Measurements from ENCODE around the gene ATXN3.

ATXN3 gene

DNA sequence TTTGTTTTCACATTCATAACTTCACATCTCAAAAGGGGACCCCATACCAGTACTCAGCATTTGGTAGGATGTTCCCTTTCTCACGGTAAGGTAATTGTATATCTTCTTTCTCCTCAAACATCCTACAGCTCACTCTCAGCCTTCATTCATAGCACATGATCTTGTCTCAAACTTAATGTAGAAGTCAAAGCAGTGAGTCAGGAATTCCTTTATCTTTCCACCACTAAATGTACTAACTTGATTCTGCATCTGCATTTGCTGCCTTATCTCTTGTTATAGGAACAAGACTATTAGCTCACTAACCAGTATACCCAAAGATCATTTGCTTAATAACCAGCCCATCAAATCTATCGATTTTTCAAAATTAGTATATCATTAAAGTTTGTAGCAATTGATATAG is 38.3 kb upstream of the ATXN3 start:
- TF ChIP-seq EZH2phosphoT487 (conservative IDR thresholded peaks at IDR 0.05; ENCODE audit: low read length) (no peak), CTCF (IDR thresholded peaks at IDR 0.05; ENCODE audit: insufficient read depth, low read length, poor library complexity, severe bottlenecking) (no peak)
- Histone ChIP-seq H3K79me2 (ENCODE audit: insufficient read depth, low read length) (no peaks in the 10 kb centered on the region), H4K20me1 (ENCODE audit: low read depth, low read length) (no peaks in the 10 kb centered on the region; the same call in 1 of the 2 replicates), H3K9me2 (replicated peaks; ENCODE audit: insufficient read depth, low read length) (no peaks in the 10 kb centered on the region), H3K4me3 (ENCODE audit: insufficient read depth, low read length, poor library complexity, severe bottlenecking) (no peak overlapping the region), H2AFZ (ENCODE audit: low read depth, low read length, severe bottlenecking) (no peak overlapping the region), H3K9ac (ENCODE audit: low read length) (no peak overlapping the region), H3K27me3 (ENCODE audit: low read length) (no peaks in the 10 kb centered on the region), H3K27ac (ENCODE audit: low read depth, low read length) (no peak overlapping the region), H3K9me3 (ENCODE audit: insufficient read depth, low read length) (no peaks in the 10 kb centered on the region), H3K36me3 (ENCODE audit: low read length) (peaks cover 54% of the 10 kb centered on the region; the same call in 1 of the 2 replicates), H3F3A (ENCODE audit: insufficient read depth) (no peaks in the 10 kb centered on the region), H3K4me2 (ENCODE audit: low read depth, low read length, poor library complexity, severe bottlenecking) (no peak overlapping the region)

- no peaks in the 10 kb centered on the region for H3K79me2 ChIP-seq (ENCODE audit: insufficient read depth, low read length)
Observed at GRCh38 chr14:92143962-92144361, 37.6 kb upstream of the ATXN3 start.

GRCh38 chr14:92143309-92143708 is 36.9 kb upstream of the ATXN3 start:
- no peaks in the 10 kb centered on the region for H3K9me2 ChIP-seq (replicated peaks; ENCODE audit: insufficient read depth, low read length)
- TF ChIP-seq EZH2phosphoT487 (conservative IDR thresholded peaks at IDR 0.05; ENCODE audit: low read length) (no peak), CTCF (IDR thresholded peaks at IDR 0.05; ENCODE audit: insufficient read depth, low read length, poor library complexity, severe bottlenecking) (no peak)
- no peaks in the 10 kb centered on the region for H3F3A ChIP-seq (ENCODE audit: insufficient read depth)
- peaks cover 54% of the 10 kb centered on the region; the same call in 1 of the 2 replicates for H3K36me3 ChIP-seq (ENCODE audit: low read length)
- no peaks in the 10 kb centered on the region; the same call in 1 of the 2 replicates for H4K20me1 ChIP-seq (ENCODE audit: low read depth, low read length)
- no peak overlapping the region for H2AFZ ChIP-seq (ENCODE audit: low read depth, low read length, severe bottlenecking)
- H3K9me3 ChIP-seq (ENCODE audit: insufficient read depth, low read length) = no peaks in the 10 kb centered on the region
- no peak overlapping the region for H3K27ac ChIP-seq (ENCODE audit: low read depth, low read length)
- no peak overlapping the region for H3K9ac ChIP-seq (ENCODE audit: low read length)
- H3K4me3 ChIP-seq (ENCODE audit: insufficient read depth, low read length, poor library complexity, severe bottlenecking) = no peak overlapping the region
- H3K27me3 ChIP-seq (ENCODE audit: low read length) = no peaks in the 10 kb centered on the region
- no peaks in the 10 kb centered on the region for H3K79me2 ChIP-seq (ENCODE audit: insufficient read depth, low read length)
- no peak overlapping the region for H3K4me2 ChIP-seq (ENCODE audit: low read depth, low read length, poor library complexity, severe bottlenecking)

More at GRCh38 chr14:92143962-92144361, 37.6 kb upstream of the ATXN3 start:
- Histone ChIP-seq H3K27ac (ENCODE audit: low read depth, low read length) (no peak overlapping the region), H3K9me2 (replicated peaks; ENCODE audit: insufficient read depth, low read length) (no peaks in the 10 kb centered on the region), H3K9me3 (ENCODE audit: insufficient read depth, low read length) (no peaks in the 10 kb centered on the region), H3K4me3 (ENCODE audit: insufficient read depth, low read length, poor library complexity, severe bottlenecking) (no peak overlapping the region), H3K27me3 (ENCODE audit: low read length) (no peaks in the 10 kb centered on the region), H3K4me2 (ENCODE audit: low read depth, low read length, poor library complexity, severe bottlenecking) (no peak overlapping the region), H3F3A (ENCODE audit: insufficient read depth) (no peaks in the 10 kb centered on the region), H2AFZ (ENCODE audit: low read depth, low read length, severe bottlenecking) (no peak overlapping the region), H3K36me3 (ENCODE audit: low read length) (peaks cover 54% of the 10 kb centered on the region; the same call in 1 of the 2 replicates), H4K20me1 (ENCODE audit: low read depth, low read length) (no peaks in the 10 kb centered on the region; the same call in 1 of the 2 replicates), H3K9ac (ENCODE audit: low read length) (no peak overlapping the region)
- TF ChIP-seq EZH2phosphoT487 (conservative IDR thresholded peaks at IDR 0.05; ENCODE audit: low read length) = no peak
- TF ChIP-seq CTCF (IDR thresholded peaks at IDR 0.05; ENCODE audit: insufficient read depth, low read length, poor library complexity, severe bottlenecking) = no peak

Data from SU-DHL-6 (cell line).